ENCODE results near the gene HSPB7.
"Not testable (repeated sequence)": the region's sequence is repeated elsewhere in the genome, so short reads cannot be mapped to it uniquely, and the experiment has no call there.

Gene HSPB7

DNA sequence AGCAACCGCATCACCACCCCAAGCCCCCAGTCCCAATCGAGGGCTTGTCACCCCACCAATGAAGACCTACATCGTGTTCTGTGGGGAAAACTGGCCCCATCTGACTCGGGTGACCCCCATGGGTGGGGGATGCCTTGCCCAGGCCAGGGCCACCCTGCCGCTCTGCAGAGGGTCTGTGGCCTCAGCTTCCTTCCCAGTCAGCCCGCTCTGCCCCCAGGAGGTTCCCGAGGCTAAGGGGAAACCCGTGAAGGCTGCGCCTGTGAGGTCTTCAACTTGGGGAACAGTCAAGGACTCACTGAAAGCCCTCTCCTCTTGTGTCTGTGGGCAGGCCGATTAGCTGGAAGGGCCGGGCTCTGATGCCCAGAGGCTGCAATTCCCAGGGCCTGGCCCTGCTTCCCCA lies 11.8 kb downstream of the HSPB7 start:
- TF ChIP-seq, protein P1, sequence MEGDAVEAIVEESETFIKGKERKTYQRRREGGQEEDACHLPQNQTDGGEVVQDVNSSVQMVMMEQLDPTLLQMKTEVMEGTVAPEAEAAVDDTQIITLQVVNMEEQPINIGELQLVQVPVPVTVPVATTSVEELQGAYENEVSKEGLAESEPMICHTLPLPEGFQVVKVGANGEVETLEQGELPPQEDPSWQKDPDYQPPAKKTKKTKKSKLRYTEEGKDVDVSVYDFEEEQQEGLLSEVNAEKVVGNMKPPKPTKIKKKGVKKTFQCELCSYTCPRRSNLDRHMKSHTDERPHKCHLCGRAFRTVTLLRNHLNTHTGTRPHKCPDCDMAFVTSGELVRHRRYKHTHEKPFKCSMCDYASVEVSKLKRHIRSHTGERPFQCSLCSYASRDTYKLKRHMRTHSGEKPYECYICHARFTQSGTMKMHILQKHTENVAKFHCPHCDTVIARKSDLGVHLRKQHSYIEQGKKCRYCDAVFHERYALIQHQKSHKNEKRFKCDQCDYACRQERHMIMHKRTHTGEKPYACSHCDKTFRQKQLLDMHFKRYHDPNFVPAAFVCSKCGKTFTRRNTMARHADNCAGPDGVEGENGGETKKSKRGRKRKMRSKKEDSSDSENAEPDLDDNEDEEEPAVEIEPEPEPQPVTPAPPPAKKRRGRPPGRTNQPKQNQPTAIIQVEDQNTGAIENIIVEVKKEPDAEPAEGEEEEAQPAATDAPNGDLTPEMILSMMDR (IDR thresholded peaks at IDR 0.05; ENCODE audit: insufficient read depth, low read length, poor library complexity, severe bottlenecking): no peak
- no peaks in the 10 kb centered on the region for H3K36me3 ChIP-seq (ENCODE audit: control insufficient read depth, insufficient read depth, low read length)
- H3K27me3 ChIP-seq (replicated peaks; ENCODE audit: control insufficient read depth, insufficient read depth, low read length): no peaks in the 10 kb centered on the region; the same call in 1 of the 2 replicates
- no peak overlapping the region for H3K4me3 ChIP-seq (replicated peaks; ENCODE audit: low read depth, low read length)
- DNase-seq (ENCODE audit: extremely low read depth, insufficient read length): no peak

DNA sequence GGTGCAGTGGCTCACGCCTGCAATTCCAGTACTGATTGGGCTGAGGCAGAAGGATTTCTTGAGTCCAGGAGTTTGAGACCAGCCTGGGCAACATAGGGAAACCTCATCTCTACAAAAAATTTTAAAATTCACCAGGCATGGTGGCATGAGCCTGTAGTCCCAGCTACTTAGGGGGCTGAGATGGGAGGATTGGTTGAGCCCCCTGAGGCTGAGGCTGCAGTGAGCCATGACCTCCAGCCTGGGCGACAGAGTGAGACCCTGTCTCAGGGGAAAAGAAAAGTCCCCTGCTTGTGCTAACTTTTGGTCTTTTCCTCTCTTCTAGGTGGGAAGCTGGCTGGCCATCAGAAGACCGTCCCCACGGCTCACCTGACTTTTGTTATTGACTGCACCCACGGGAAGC lies 12.2 kb downstream of the HSPB7 start:
- Histone ChIP-seq H3K4me3 (replicated peaks; ENCODE audit: low read depth, low read length) (no peak overlapping the region), H3K36me3 (ENCODE audit: control insufficient read depth, insufficient read depth, low read length) (no peaks in the 10 kb centered on the region), H3K27me3 (replicated peaks; ENCODE audit: control insufficient read depth, insufficient read depth, low read length) (no peaks in the 10 kb centered on the region; the same call in 1 of the 2 replicates)
- no peak for DNase-seq (ENCODE audit: extremely low read depth, insufficient read length)
- TF ChIP-seq, protein P1 (IDR thresholded peaks at IDR 0.05; ENCODE audit: insufficient read depth, low read length, poor library complexity, severe bottlenecking): no peak

DNA sequence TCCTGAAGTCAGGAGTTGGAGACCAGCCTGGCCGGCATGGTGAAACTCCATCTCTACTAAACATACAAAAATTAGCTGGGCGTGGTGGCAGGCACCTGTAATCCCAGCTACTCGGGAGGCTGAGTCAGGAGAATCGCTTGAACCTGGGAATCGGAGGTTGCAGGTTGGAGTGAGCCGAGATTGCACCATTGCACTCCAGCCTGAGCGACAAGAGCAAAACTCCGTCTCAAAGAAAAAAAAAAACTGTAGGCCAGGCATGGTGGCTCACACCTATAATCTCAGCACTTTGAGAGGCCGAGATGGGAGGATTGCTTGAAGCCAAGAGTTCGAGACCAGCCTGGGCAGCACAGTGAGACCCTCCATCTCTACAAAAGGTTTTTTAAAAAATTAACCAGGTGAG lies 16.6 kb downstream of the HSPB7 start:
- not testable (repeated sequence) for H3K4me3 ChIP-seq (replicated peaks; ENCODE audit: low read depth, low read length); H3K27me3 ChIP-seq (replicated peaks; ENCODE audit: control insufficient read depth, insufficient read depth, low read length); DNase-seq (ENCODE audit: extremely low read depth, insufficient read length)

DNA sequence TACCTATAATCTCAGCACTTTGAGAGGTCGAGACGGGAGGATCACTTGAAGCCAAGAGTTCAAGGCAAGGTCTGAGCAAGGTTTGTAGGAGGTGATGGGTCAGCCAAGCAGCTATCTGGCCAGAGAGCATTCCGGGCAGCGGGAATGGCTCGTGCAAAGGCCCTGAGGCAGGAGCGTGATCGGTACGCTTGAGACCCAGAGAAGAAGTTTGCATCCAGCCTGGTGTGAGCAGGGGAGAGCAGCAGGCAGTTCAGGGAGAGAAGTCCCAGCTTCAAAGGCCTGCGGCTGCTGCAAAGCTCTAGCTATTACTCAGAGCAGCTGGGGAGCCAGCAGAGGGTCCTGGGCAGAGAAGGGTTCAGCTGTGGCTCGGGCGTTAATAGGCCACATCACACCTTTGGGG lies 18.9 kb downstream of the HSPB7 start:
- Histone ChIP-seq H3K36me3 (ENCODE audit: control insufficient read depth, insufficient read depth, low read length) (no peaks in the 10 kb centered on the region), H3K27me3 (replicated peaks; ENCODE audit: control insufficient read depth, insufficient read depth, low read length) (peaks cover 3% of the 10 kb centered on the region), H3K4me3 (replicated peaks; ENCODE audit: low read depth, low read length) (no peak overlapping the region)
- DNase-seq (ENCODE audit: extremely low read depth, insufficient read length): no peak
- TF ChIP-seq, protein P1 (IDR thresholded peaks at IDR 0.05; ENCODE audit: insufficient read depth, low read length, poor library complexity, severe bottlenecking): no peak

More for the DNA sequence above, 16.6 kb downstream of the HSPB7 start:
- H3K36me3 ChIP-seq (ENCODE audit: control insufficient read depth, insufficient read depth, low read length): not testable (repeated sequence)

DNA sequence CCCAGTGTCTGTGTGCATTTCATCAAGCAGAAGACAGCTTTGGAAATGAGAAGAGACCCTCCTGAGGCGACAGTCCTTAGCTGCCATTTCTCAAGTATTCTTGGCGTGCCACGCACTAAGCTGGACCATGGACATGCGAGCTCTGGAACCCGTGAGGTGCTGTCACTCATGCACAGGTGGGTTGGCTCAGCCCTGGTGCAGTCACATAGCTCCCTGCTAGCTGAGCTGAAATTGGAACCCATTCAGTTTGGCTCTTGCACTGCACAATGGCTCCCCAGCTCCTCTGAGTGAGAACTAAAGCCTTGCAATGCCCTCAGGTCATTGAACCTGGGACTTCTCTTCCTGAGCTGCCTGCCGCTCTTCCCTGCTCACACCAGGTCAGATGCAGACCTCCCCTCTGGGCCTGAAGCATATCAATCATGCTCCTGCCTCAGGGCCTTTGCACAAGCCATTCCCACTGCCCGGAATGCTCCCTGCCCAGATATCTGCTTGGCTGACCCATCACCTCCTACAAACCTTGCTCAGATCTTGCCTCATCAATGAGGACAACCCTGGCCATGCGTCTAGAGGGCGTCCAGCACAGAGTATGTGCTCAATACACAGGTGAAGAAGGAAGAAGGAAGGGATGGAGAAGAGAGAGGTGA lies 20.1 kb downstream of the HSPB7 start:
- TF ChIP-seq, protein P1 (IDR thresholded peaks at IDR 0.05; ENCODE audit: insufficient read depth, low read length, poor library complexity, severe bottlenecking): no peak
- no peak for DNase-seq (ENCODE audit: extremely low read depth, insufficient read length)
- Histone ChIP-seq H3K27me3 (replicated peaks; ENCODE audit: control insufficient read depth, insufficient read depth, low read length) (peaks cover 3% of the 10 kb centered on the region), H3K4me3 (replicated peaks; ENCODE audit: low read depth, low read length) (no peak overlapping the region), H3K36me3 (ENCODE audit: control insufficient read depth, insufficient read depth, low read length) (no peaks in the 10 kb centered on the region)

DNA sequence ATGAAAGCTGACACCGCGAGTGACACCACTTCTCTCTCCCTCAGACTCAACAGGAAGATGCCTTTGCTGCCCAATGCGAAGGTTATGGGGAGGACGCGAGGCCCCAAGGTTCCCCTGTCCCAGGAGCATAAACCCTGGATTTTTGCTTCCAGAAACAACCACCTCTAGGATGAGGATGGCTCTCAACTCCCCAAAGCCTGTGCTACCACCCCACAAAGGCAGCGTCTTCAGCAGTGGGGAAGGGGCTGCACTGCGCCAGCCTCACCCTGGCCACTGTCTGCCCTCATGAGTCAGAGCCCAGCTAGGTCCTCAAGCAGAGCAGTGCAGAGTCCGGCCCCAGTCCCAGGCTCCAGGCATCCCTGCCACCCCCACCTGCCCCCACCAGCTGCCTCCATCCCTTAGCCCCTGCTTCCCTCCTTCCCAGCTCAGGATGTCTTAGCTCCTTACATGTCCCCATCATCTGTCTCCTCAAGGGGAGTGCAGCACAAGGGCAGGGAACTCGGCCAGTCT lies 20.7 kb downstream of the HSPB7 start:
- TF ChIP-seq, protein P1 (IDR thresholded peaks at IDR 0.05; ENCODE audit: insufficient read depth, low read length, poor library complexity, severe bottlenecking): no peak
- DNase-seq (ENCODE audit: extremely low read depth, insufficient read length): no peak
- no peak overlapping the region for H3K4me3 ChIP-seq (replicated peaks; ENCODE audit: low read depth, low read length)
- H3K36me3 ChIP-seq (ENCODE audit: control insufficient read depth, insufficient read depth, low read length): no peaks in the 10 kb centered on the region
- H3K27me3 ChIP-seq (replicated peaks; ENCODE audit: control insufficient read depth, insufficient read depth, low read length): peaks cover 3% of the 10 kb centered on the region

Data from GM06990 (cell line).